DND-41 (cell line): ENCODE results near the gene CDC42SE2.

Source experiments
- ATAC-seq: fragments of 200-7000 bp; cut with Tn5 transposase; 3 replicates; pipeline ENCODE4 v1.9.1; 2021; ENCODE audit warnings: low read depth; ENCODE audit not compliant: insufficient read depth
- DNase-seq: peaks from one replicate; pipeline ENCODE4 v3.0.0-alpha.2; 2020
- H2AFZ ChIP-seq: 2 replicates; pipeline ENCODE4 v1.6.0; 2012; ENCODE audit warnings: low read depth, low read length
- H3K27ac ChIP-seq: 2 replicates; pipeline ENCODE4 v1.5.1; 2012; ENCODE audit warnings: low read length, inconsistent platforms
- H3K27me3 ChIP-seq: fragments of 200-600 bp; sonication (generic); 2 replicates; pipeline ENCODE4 v1.6.0; 2012; ENCODE audit warnings: low read length, mild to moderate bottlenecking, inconsistent platforms; ENCODE audit not compliant: insufficient read depth, poor library complexity
- H3K36me3 ChIP-seq: 2 replicates; pipeline ENCODE4 v1.5.1; 2012; ENCODE audit warnings: low read length, inconsistent platforms; ENCODE audit not compliant: insufficient read depth
- H3K4me1 ChIP-seq: 2 replicates; pipeline ENCODE4 v1.5.1; 2012; ENCODE audit warnings: mild to moderate bottlenecking, low read length; ENCODE audit not compliant: insufficient read depth
- H3K4me2 ChIP-seq: 2 replicates; pipeline ENCODE4 v1.6.0; 2012; ENCODE audit warnings: mild to moderate bottlenecking, moderate library complexity, low read length, inconsistent platforms; ENCODE audit not compliant: insufficient read depth
- H3K4me3 ChIP-seq, 2 experiments: fragments of 200-600 bp in 1 of 2; shearing (Covaris generic) in 1 of 2; 2 replicates each; pipeline ENCODE4 v1.5.1; 2012 to 2016; ENCODE audit warnings: inconsistent platforms in 2 of 2, low read length in 2 of 2, mild to moderate bottlenecking in 2 of 2, low read depth in 1 of 2, moderate library complexity in 1 of 2
- H3K79me2 ChIP-seq: 2 replicates; pipeline ENCODE4 v1.6.0; 2012; ENCODE audit warnings: low read length, inconsistent platforms; ENCODE audit not compliant: insufficient read depth
- H3K9ac ChIP-seq: 2 replicates; pipeline ENCODE4 v1.6.0; 2012; ENCODE audit warnings: low read depth, mild to moderate bottlenecking, inconsistent platforms, low read length, moderate library complexity
- H3K9me3 ChIP-seq: 2 replicates; pipeline ENCODE4 v1.5.1; 2012; ENCODE audit warnings: low read length, moderate library complexity, mild to moderate bottlenecking, inconsistent platforms; ENCODE audit not compliant: insufficient read depth, severe bottlenecking
- H4K20me1 ChIP-seq: 2 replicates; pipeline ENCODE4 v1.6.0; 2012; ENCODE audit warnings: low read length; ENCODE audit not compliant: insufficient read depth
- CTCF ChIP-seq: IDR thresholded peaks from 2 replicates; pipeline ENCODE4 v1.5.1; 2012; ENCODE audit warnings: borderline replicate concordance, low read length, moderate library complexity, mild to moderate bottlenecking; ENCODE audit not compliant: poor library complexity, severe bottlenecking; ENCODE audit errors: extremely low read depth
- EZH2 ChIP-seq: IDR thresholded peaks from 3 replicates; pipeline ENCODE4 v1.6.1; 2012; ENCODE audit warnings: borderline replicate concordance, low read depth, mild to moderate bottlenecking, moderate library complexity, low read length, inconsistent platforms; ENCODE audit not compliant: severe bottlenecking

Gene CDC42SE2

GRCh38 chr5:131364507-131365050, 100.7 kb downstream of the CDC42SE2 start:
- H3K4me2 ChIP-seq = no peak overlapping the region
- peaks cover 78% of the 10 kb centered on the region for H3K79me2 ChIP-seq
- TF ChIP-seq CTCF (no peak), EZH2 (no peak)
- H3K36me3 ChIP-seq = peaks cover 36% of the 10 kb centered on the region
- no peak overlapping the region for H2AFZ ChIP-seq
- no peaks in the 10 kb centered on the region for H3K27me3 ChIP-seq
- no peak overlapping the region for H3K9ac ChIP-seq
- ATAC-seq (peak; percentile 84), DNase-seq (peak; percentile 19)
- H4K20me1 ChIP-seq = peaks cover 20% of the 10 kb centered on the region; the same call in 1 of the 2 replicates
- peak overlapping the region; percentile 35 for H3K27ac ChIP-seq
- H3K4me3 ChIP-seq = no peak overlapping the region
- H3K9me3 ChIP-seq = no peaks in the 10 kb centered on the region
- H3K4me1 ChIP-seq = 0 out of 2 replicates have a peak, but pooled peaks cover 3% of the 10 kb centered on the region

- Histone ChIP-seq H4K20me1 (peaks cover 23% of the 10 kb centered on the region; the same call in 1 of the 2 replicates), H3K9me3 (no peaks in the 10 kb centered on the region), H3K4me1 (0 out of 2 replicates have a peak, but pooled peaks cover 3% of the 10 kb centered on the region), H3K79me2 (peaks cover 87% of the 10 kb centered on the region), H3K36me3 (peaks cover 22% of the 10 kb centered on the region), H3K4me2 (no peak overlapping the region), H3K9ac (no peak overlapping the region), H3K27ac (no peak overlapping the region), H3K27me3 (no peaks in the 10 kb centered on the region), H2AFZ (no peak overlapping the region), H3K4me3 (no peak overlapping the region)
- no peak for DNase-seq
- TF ChIP-seq CTCF (no peak), EZH2 (no peak)
- no peak for ATAC-seq
These were observed 102.6 kb downstream of the CDC42SE2 start for GRCh38 chr5:131366428-131366827.

GRCh38 chr5:131367219-131367860, 103.5 kb downstream of the CDC42SE2 start:
- H3K9ac ChIP-seq = no peak overlapping the region
- no peaks in the 10 kb centered on the region for H3K27me3 ChIP-seq
- H4K20me1 ChIP-seq = peaks cover 19% of the 10 kb centered on the region; the same call in 1 of the 2 replicates
- no peak overlapping the region for H2AFZ ChIP-seq
- peaks cover 87% of the 10 kb centered on the region for H3K79me2 ChIP-seq
- no peak overlapping the region for H3K27ac ChIP-seq
- H3K4me2 ChIP-seq = no peak overlapping the region
- TF ChIP-seq EZH2 (no peak), CTCF (no peak)
- peaks cover 17% of the 10 kb centered on the region for H3K36me3 ChIP-seq
- ATAC-seq (no peak), DNase-seq (no peak)
- 0 out of 2 replicates have a peak, but pooled peaks cover 3% of the 10 kb centered on the region for H3K4me1 ChIP-seq
- H3K9me3 ChIP-seq = no peaks in the 10 kb centered on the region
- H3K4me3 ChIP-seq = no peak overlapping the region
